DND-41 (cell line): ENCODE results near the gene SH2B3.

Experiments used
- EZH2 ChIP-seq: IDR thresholded peaks from 3 replicates; pipeline ENCODE4 v1.6.1; 2012; ENCODE audit warnings: borderline replicate concordance, low read depth, mild to moderate bottlenecking, moderate library complexity, low read length, inconsistent platforms; ENCODE audit not compliant: severe bottlenecking
- TF ChIP-seq, protein P1 (sequence below): IDR thresholded peaks from 2 replicates; pipeline ENCODE4 v1.5.1; 2012; ENCODE audit warnings: borderline replicate concordance, low read length, moderate library complexity, mild to moderate bottlenecking; ENCODE audit not compliant: poor library complexity, severe bottlenecking; ENCODE audit errors: extremely low read depth

DNA sequence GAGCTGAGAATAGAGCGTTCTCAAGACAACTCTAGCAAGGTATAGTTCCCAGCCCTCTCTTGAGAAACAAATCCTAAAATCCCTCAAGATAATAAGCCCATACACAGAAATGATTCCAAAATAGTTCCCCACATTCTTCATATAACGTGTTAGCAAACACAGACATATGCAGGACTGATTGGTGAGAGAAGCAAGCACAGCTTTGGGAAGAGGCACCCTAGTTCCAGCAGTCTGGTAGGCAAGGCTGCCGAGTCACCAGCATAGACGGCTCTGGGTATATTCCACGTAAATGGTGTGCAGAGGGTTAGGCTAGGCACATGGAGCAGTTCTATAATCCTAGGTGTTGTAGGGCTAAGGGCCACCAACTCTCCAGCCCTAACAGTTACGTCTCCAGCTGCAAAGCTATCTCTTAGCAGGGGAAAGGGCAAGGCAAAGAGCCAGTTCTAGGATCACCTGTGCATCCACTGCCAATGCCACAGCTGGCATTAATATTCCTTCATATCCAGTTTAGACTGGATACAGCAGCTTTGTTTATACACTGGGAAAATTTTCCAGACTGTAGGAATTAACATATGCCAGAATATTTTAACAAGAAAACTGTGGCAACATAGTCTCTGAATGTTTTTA, 52.9 kb downstream of the SH2B3 start:
- TF ChIP-seq, protein P1, sequence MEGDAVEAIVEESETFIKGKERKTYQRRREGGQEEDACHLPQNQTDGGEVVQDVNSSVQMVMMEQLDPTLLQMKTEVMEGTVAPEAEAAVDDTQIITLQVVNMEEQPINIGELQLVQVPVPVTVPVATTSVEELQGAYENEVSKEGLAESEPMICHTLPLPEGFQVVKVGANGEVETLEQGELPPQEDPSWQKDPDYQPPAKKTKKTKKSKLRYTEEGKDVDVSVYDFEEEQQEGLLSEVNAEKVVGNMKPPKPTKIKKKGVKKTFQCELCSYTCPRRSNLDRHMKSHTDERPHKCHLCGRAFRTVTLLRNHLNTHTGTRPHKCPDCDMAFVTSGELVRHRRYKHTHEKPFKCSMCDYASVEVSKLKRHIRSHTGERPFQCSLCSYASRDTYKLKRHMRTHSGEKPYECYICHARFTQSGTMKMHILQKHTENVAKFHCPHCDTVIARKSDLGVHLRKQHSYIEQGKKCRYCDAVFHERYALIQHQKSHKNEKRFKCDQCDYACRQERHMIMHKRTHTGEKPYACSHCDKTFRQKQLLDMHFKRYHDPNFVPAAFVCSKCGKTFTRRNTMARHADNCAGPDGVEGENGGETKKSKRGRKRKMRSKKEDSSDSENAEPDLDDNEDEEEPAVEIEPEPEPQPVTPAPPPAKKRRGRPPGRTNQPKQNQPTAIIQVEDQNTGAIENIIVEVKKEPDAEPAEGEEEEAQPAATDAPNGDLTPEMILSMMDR: no peak
- no peak for TF ChIP-seq EZH2
